Left renal cortex interstitium (tissue), 4 donors: ENCODE measurements around the gene SGCG. TPM values are rescaled to one million over a fixed set of nuclear protein-coding genes. Genes with fewer than 3 reads are reported as not detected.

Experiments
- DNase-seq, 4 donors: peaks; one replicate each; pipeline ENCODE4 v3.0.0-alpha.2; 2013; ENCODE audit warnings: low read depth in 4 of 4, low spot score in 2 of 4, missing footprints in 1 of 4
- polyA plus RNA-seq, 4 donors: library from polyadenylated mRNA; unstranded; fragments of 120-200 nt; gene quantifications; one replicate each; pipeline ENCODE4 v1.2.1, GENCODE V29; 2013; ENCODE audit not compliant: insufficient read length in 4 of 4

SGCG gene
- polyA plus RNA-seq, 4 donors = 3.6 to 6.7 (median 5.3) TPM

GRCh38 chr13:23322353-23323336 is 141.9 kb downstream of the SGCG start:
- DNase-seq = no peak

GRCh38 chr13:23323946-23324709 is 143.3 kb downstream of the SGCG start:
- DNase-seq = no peak

GRCh38 chr13:23325191-23325590 is 144.4 kb downstream of the SGCG start:
- DNase-seq = no peak

GRCh38 chr13:23330356-23330755 is 149.6 kb downstream of the SGCG start:
- no peak for DNase-seq

GRCh38 chr13:23339225-23339624 is 158.4 kb downstream of the SGCG start:
- DNase-seq = no peak

GRCh38 chr13:23344931-23345595 is 164.3 kb downstream of the SGCG start:
- DNase-seq = no peak

- DNase-seq = no peak
Measured at GRCh38 chr13:23347601-23348000, 166.8 kb downstream of the SGCG start.

GRCh38 chr13:23348262-23349127 is 167.7 kb downstream of the SGCG start:
- DNase-seq = no peak

GRCh38 chr13:23349161-23349897 is 168.6 kb downstream of the SGCG start:
- no peak for DNase-seq

GRCh38 chr13:23350009-23350408 is 169.2 kb downstream of the SGCG start:
- DNase-seq = no peak

GRCh38 chr13:23352161-23352560 is 171.4 kb downstream of the SGCG start:
- DNase-seq = no peak

GRCh38 chr13:23354520-23354919 is 173.7 kb downstream of the SGCG start:
- no peak for DNase-seq

GRCh38 chr13:23356368-23356767 is 175.6 kb downstream of the SGCG start:
- no peak for DNase-seq

GRCh38 chr13:23357349-23357748 is 176.6 kb downstream of the SGCG start:
- no peak for DNase-seq

- no peak for DNase-seq
Measured at GRCh38 chr13:23359882-23360281, 179.1 kb downstream of the SGCG start.

- DNase-seq = no peak
Measured at GRCh38 chr13:23365652-23366051, 184.9 kb downstream of the SGCG start.

- DNase-seq = no peak
Measured at GRCh38 chr13:23367907-23368306, 187.1 kb downstream of the SGCG start.

- no peak for DNase-seq
Measured at GRCh38 chr13:23372264-23372906, 191.6 kb downstream of the SGCG start.
